ENCODE results near the gene KLK13. TPM values are rescaled to one million over a fixed set of nuclear protein-coding genes. Genes with fewer than 3 reads are reported as not detected.

Gene KLK13
- polyA plus RNA-seq, 2 of the 4 experiments (the other 2 are of a cell fraction), result not detected

DNA sequence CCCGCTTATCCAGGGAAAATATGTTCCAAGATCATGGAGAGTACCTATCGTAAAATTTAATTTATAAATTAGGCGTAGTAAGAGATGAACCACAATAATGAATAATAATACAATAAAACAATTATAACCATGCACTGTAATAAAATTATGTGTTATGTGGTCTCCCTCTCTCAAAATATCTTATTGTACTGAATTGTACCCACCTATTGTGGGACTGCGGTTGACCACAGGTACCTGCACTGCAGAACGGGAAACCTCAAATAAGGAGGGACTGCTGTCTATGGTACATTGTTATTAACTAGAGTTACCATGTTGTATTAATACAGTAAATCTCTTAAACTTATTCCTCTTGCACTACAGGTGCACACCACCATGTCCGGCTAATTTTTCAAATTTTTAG, 24.7 kb downstream of the KLK13 start:
- ATAC-seq (no peak), FAIRE-seq (no peak), DNase-seq (ENCODE audit: low read depth in 1 of 2, low spot score in 1 of 2) (no peak)
- no peak overlapping the region for H3K4me2 ChIP-seq
- H3K4me1 ChIP-seq, result no peaks in the 10 kb centered on the region
- H3K9me3 ChIP-seq, result no peaks in the 10 kb centered on the region
- H3K27ac ChIP-seq, result no peak overlapping the region
- CTCF ChIA-PET, result interaction anchor here (1.0 to 1.7 kb wide), 3 partner anchors 18 to 55 kb away, joined by 3 to 7 read pairs (median 3); no protein-coding TSS in a partner anchor
- no peak for TF ChIP-seq SMC3 (IDR thresholded peaks at IDR 0.05)
- TF ChIP-seq POLR2A (IDR thresholded peaks at IDR 0.05; ENCODE audit: low read length), result no peak
- TF ChIP-seq EHF (CRISPR knock-in tag; IDR thresholded peaks at IDR 0.05), result no peak
- TF ChIP-seq JUNB (IDR thresholded peaks at IDR 0.05), result no peak
- TF ChIP-seq NR3C1 (IDR thresholded peaks at IDR 0.05), result no peak
- TF ChIP-seq TP53 (CRISPR knock-in tag; IDR thresholded peaks at IDR 0.05), result no peak
- no peak for TF ChIP-seq NPAS2 (CRISPR knock-in tag; IDR thresholded peaks at IDR 0.05; ENCODE audit: borderline replicate concordance)
- TF ChIP-seq, protein P1, sequence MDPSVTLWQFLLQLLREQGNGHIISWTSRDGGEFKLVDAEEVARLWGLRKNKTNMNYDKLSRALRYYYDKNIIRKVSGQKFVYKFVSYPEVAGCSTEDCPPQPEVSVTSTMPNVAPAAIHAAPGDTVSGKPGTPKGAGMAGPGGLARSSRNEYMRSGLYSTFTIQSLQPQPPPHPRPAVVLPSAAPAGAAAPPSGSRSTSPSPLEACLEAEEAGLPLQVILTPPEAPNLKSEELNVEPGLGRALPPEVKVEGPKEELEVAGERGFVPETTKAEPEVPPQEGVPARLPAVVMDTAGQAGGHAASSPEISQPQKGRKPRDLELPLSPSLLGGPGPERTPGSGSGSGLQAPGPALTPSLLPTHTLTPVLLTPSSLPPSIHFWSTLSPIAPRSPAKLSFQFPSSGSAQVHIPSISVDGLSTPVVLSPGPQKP (IDR thresholded peaks at IDR 0.05; ENCODE audit: low read depth, low read length), result no peak
- no peak for TF ChIP-seq CHD4 (IDR thresholded peaks at IDR 0.05; ENCODE audit: borderline replicate concordance)
- TF ChIP-seq, protein P2, sequence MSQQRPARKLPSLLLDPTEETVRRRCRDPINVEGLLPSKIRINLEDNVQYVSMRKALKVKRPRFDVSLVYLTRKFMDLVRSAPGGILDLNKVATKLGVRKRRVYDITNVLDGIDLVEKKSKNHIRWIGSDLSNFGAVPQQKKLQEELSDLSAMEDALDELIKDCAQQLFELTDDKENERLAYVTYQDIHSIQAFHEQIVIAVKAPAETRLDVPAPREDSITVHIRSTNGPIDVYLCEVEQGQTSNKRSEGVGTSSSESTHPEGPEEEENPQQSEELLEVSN (IDR thresholded peaks at IDR 0.05; ENCODE audit: borderline replicate concordance, low read depth), result no peak
- TF ChIP-seq, protein P3, sequence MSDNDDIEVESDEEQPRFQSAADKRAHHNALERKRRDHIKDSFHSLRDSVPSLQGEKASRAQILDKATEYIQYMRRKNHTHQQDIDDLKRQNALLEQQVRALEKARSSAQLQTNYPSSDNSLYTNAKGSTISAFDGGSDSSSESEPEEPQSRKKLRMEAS (IDR thresholded peaks at IDR 0.05), result no peak
- no peak for TF ChIP-seq RNF2 (IDR thresholded peaks at IDR 0.05; ENCODE audit: borderline replicate concordance, low read depth)
- no peak for TF ChIP-seq MYC (IDR thresholded peaks at IDR 0.05; ENCODE audit: borderline replicate concordance, low read length)
- TF ChIP-seq SREBF2 (IDR thresholded peaks at IDR 0.05), result no peak
- 68% methylated on average over 6 of the region's 6 CpGs for WGBS (ENCODE audit: missing lambda C conversion rate)
- POLR2A ChIA-PET, result interaction anchor here (0.6 kb wide), 1 partner anchor 382 kb away, joined by 3 read pairs; no protein-coding TSS in a partner anchor
- H3K4me3 ChIP-seq, result no peak overlapping the region

DNA sequence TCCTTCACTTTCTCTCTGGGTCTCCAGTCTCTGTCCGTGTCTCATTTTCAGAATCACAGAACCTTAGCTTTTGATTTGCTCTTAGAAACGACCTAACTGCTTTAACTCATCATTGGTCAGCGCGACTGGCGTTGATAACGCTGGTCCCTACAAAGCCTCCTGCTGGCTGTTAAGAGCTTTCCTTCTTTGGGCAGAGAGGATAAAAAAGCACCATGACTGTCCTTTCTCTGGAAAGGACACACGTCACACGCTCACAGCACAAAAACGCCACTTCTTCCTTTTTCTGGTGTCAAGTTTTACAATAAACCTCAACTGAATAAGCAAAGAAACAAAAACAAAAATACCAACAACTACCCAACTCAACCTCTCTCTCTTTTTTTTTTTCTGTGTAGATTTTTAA, 28.4 kb downstream of the KLK13 start:
- FAIRE-seq (no peak), ATAC-seq (peak in 1 of 2 experiments; percentile 57; a peak in 3 of 6 replicates), DNase-seq (ENCODE audit: low read depth in 1 of 2, low spot score in 1 of 2) (no peak)
- TF ChIP-seq ESRRA (IDR thresholded peaks at IDR 0.05; ENCODE audit: borderline replicate concordance, low read length) (no peak), RCOR1 (IDR thresholded peaks at IDR 0.05; ENCODE audit: low read depth, low read length) (no peak), JUNB (IDR thresholded peaks at IDR 0.05) (no peak), RAD21 (conservative IDR thresholded peaks at IDR 0.05 in 1 of 2, IDR thresholded peaks at IDR 0.05 in 1 of 2) (no peak), TP53 (CRISPR knock-in tag; IDR thresholded peaks at IDR 0.05) (no peak), BHLHE40 (IDR thresholded peaks at IDR 0.05; ENCODE audit: low read depth, low read length) (no peak), FOXS1 (CRISPR knock-in tag; IDR thresholded peaks at IDR 0.05) (no peak), ZC3H11A (IDR thresholded peaks at IDR 0.05) (no peak)
- TF ChIP-seq, protein P3 (IDR thresholded peaks at IDR 0.05), result no peak
- TF ChIP-seq, protein P4, sequence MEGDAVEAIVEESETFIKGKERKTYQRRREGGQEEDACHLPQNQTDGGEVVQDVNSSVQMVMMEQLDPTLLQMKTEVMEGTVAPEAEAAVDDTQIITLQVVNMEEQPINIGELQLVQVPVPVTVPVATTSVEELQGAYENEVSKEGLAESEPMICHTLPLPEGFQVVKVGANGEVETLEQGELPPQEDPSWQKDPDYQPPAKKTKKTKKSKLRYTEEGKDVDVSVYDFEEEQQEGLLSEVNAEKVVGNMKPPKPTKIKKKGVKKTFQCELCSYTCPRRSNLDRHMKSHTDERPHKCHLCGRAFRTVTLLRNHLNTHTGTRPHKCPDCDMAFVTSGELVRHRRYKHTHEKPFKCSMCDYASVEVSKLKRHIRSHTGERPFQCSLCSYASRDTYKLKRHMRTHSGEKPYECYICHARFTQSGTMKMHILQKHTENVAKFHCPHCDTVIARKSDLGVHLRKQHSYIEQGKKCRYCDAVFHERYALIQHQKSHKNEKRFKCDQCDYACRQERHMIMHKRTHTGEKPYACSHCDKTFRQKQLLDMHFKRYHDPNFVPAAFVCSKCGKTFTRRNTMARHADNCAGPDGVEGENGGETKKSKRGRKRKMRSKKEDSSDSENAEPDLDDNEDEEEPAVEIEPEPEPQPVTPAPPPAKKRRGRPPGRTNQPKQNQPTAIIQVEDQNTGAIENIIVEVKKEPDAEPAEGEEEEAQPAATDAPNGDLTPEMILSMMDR (IDR thresholded peaks at IDR 0.05), result no peak
- ChIA-PET POLR2A (no interaction called here), CTCF (interaction anchor here (0.8 kb wide), 1 partner anchor 15 kb away, joined by 3 read pairs; no protein-coding TSS in a partner anchor)
- no peaks in the 10 kb centered on the region for H3K9me3 ChIP-seq
- H3K4me2 ChIP-seq, result no peak overlapping the region
- no peaks in the 10 kb centered on the region for H3K4me1 ChIP-seq
- no peak overlapping the region for H3K27ac ChIP-seq
- WGBS (ENCODE audit: missing lambda C conversion rate), result 50% methylated on average over 9 of the region's 9 CpGs
- no peak overlapping the region for H3K4me3 ChIP-seq

All from A549 (cell line).